ENCODE measurements around the gene MXI1. TPM values are rescaled to one million over a fixed set of nuclear protein-coding genes. Genes with fewer than 3 reads are reported as not detected.

The MXI1 gene
- total RNA-seq, 1 donor from 2014 or later, result 23.5 TPM

DNA sequence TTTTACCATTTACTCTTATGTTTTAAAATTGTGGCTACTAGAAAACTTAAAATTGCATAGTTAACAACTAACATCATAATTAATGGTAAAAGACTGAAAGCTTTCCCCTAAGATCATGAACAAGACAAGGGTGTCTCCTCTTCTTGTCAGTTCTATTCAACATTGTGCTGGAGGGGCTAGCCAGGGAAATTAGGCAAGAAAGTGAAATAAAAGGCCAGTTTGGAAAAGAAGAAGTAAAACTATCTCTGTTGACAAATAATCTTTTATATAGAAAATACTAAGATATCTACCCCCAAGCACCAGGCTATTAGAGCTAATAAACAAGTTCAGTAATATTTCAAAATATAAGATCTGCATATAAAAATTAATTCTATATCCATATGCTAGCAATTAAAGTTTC lies 46.9 kb upstream of the MXI1 start:
- H3K9me3 ChIP-seq (ENCODE audit: low read depth), result no peaks in the 10 kb centered on the region
- Mint-ChIP-seq H3K4me1 (peaks cover 18% of the 10 kb centered on the region), H3K9me3 (no peaks in the 10 kb centered on the region), H3K4me3 (no peak overlapping the region), H3K36me3 (no peaks in the 10 kb centered on the region), H3K27me3 (ENCODE audit: insufficient read depth, low read depth) (peaks cover 22% of the 10 kb centered on the region), H3K27ac (no peak overlapping the region)
- H3K9ac ChIP-seq, result no peak overlapping the region
- H3K4me3 ChIP-seq, result no peak overlapping the region
- peaks cover 25% of the 10 kb centered on the region for H3K4me1 ChIP-seq
- TF ChIP-seq EZH2phosphoT487 (IDR thresholded peaks at IDR 0.05), result no peak
- H3K36me3 ChIP-seq, result no peaks in the 10 kb centered on the region
- no peak for DNase-seq (ENCODE audit: low spot score)
- no peaks in the 10 kb centered on the region for H4K20me1 ChIP-seq (ENCODE audit: low read depth)
- no peak overlapping the region for H3K4me2 ChIP-seq
- no peak overlapping the region for H2AFZ ChIP-seq (replicated peaks)
- no peak overlapping the region for H3K27ac ChIP-seq
- peaks cover 53% of the 10 kb centered on the region for H3K27me3 ChIP-seq
- H3K79me2 ChIP-seq (ENCODE audit: low read depth), result no peaks in the 10 kb centered on the region
- H3F3A ChIP-seq (ENCODE audit: low read depth), result peaks cover 23% of the 10 kb centered on the region

DNA sequence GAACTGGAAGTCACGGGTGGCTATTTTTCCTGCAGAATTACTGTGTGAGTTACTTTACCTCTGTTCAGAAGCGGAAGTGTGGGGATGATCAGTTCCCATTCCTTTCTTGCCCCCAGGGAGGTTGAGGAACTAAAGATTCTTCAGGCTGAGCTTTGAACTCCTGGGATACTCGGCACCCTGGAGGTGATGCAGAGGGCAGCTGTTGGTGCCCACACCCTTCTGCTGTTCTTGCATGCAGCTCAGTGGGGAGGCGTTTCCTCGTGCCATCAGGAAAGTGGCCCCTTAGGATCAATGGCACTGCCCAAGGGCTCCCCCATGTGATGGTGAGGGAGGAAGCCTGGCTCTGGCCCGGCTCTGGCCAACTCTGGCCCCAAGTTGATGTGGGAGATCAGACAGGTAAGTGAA lies 44.7 kb upstream of the MXI1 start:
- Histone ChIP-seq H3K36me3 (no peaks in the 10 kb centered on the region), H3K27ac (no peak overlapping the region), H3K4me1 (peaks cover 25% of the 10 kb centered on the region), H2AFZ (replicated peaks) (no peak overlapping the region), H4K20me1 (ENCODE audit: low read depth) (no peaks in the 10 kb centered on the region), H3K79me2 (ENCODE audit: low read depth) (no peaks in the 10 kb centered on the region), H3K9me3 (ENCODE audit: low read depth) (no peaks in the 10 kb centered on the region), H3K4me2 (peak overlapping the region; percentile 50), H3K9ac (no peak overlapping the region), H3F3A (ENCODE audit: low read depth) (peaks cover 23% of the 10 kb centered on the region), H3K4me3 (no peak overlapping the region), H3K27me3 (peaks cover 75% of the 10 kb centered on the region)
- DNase-seq (ENCODE audit: low spot score), result peak; percentile 24
- TF ChIP-seq EZH2phosphoT487 (IDR thresholded peaks at IDR 0.05) (no peak), CTCF (IDR thresholded peaks at IDR 0.05) (peak; percentile 4)
- H3K4me1 Mint-ChIP-seq, result peaks cover 14% of the 10 kb centered on the region
- peaks cover 19% of the 10 kb centered on the region for H3K27me3 Mint-ChIP-seq (ENCODE audit: insufficient read depth, low read depth)
- H3K9me3 Mint-ChIP-seq, result no peaks in the 10 kb centered on the region
- no peaks in the 10 kb centered on the region for H3K36me3 Mint-ChIP-seq
- no peak overlapping the region for H3K4me3 Mint-ChIP-seq
- no peak overlapping the region for H3K27ac Mint-ChIP-seq

DNA sequence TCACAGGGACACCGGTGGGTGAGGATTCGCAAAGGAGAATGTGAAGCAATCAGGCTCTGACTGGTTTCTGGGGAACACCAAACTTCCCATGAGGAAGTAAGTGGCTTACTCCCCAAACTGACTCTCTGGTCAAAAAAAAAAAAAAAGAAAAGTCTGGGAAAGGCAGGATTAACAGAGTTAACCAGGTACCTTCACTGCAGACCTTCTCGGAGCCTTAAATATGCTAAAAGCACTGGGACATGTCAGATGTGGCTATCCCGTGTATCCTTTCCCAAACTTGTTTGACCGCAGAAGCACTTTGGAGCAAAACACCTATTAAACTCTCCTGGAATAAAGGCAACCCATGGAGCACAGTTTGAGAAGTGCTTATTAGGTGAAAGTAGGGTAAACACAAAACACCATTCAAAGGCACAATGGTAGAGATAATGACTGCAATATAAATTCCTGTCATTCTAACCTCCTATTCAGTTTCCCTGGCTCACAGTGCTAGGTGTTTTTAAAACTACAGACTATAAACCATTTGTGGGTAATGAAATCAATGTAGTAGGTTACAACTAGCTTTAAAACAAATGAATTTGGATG lies 44.1 kb upstream of the MXI1 start:
- Histone ChIP-seq H4K20me1 (ENCODE audit: low read depth) (no peaks in the 10 kb centered on the region), H3K36me3 (no peaks in the 10 kb centered on the region), H3F3A (ENCODE audit: low read depth) (peaks cover 26% of the 10 kb centered on the region), H3K4me1 (peaks cover 25% of the 10 kb centered on the region), H3K79me2 (ENCODE audit: low read depth) (no peaks in the 10 kb centered on the region), H3K9ac (no peak overlapping the region), H2AFZ (replicated peaks) (no peak overlapping the region), H3K4me3 (no peak overlapping the region), H3K9me3 (ENCODE audit: low read depth) (no peaks in the 10 kb centered on the region), H3K27me3 (peaks cover 79% of the 10 kb centered on the region), H3K4me2 (peak overlapping the region; percentile 50), H3K27ac (no peak overlapping the region)
- DNase-seq (ENCODE audit: low spot score), result peak; percentile 48
- Mint-ChIP-seq H3K9me3 (no peaks in the 10 kb centered on the region), H3K4me1 (peaks cover 18% of the 10 kb centered on the region), H3K27me3 (ENCODE audit: insufficient read depth, low read depth) (peaks cover 20% of the 10 kb centered on the region), H3K4me3 (no peak overlapping the region), H3K36me3 (no peaks in the 10 kb centered on the region), H3K27ac (no peak overlapping the region)
- TF ChIP-seq EZH2 (IDR thresholded peaks at IDR 0.05), result no peak
- no peak for TF ChIP-seq CTCF (IDR thresholded peaks at IDR 0.05)
- TF ChIP-seq EZH2phosphoT487 (IDR thresholded peaks at IDR 0.05), result no peak

DNA sequence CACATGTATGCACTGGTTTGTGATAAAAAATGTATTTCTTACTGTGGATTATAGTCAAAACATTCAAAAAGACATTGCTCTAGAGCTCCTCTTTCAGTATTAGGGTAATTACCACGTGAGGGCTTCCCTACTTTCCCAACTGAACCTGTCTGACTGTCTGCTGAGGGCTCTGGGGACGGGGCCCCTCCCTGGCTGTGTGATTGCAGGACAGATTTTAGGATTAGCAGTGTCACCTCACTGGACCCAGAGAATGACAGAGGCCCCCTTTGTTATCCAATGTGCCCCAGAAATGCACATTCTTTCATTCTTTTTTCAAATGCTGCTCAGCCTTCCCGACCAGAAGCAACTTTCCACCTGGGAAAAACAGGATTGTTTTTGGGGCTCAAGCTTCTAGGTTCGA lies 43.6 kb upstream of the MXI1 start:
- Mint-ChIP-seq H3K36me3 (no peaks in the 10 kb centered on the region), H3K9me3 (no peaks in the 10 kb centered on the region), H3K27me3 (ENCODE audit: insufficient read depth, low read depth) (peaks cover 26% of the 10 kb centered on the region), H3K4me3 (no peak overlapping the region), H3K4me1 (peaks cover 18% of the 10 kb centered on the region), H3K27ac (no peak overlapping the region)
- no peaks in the 10 kb centered on the region for H3K36me3 ChIP-seq
- H3K4me3 ChIP-seq, result no peak overlapping the region
- peak overlapping the region; percentile 50 for H3K4me2 ChIP-seq
- no peaks in the 10 kb centered on the region for H3K79me2 ChIP-seq (ENCODE audit: low read depth)
- no peaks in the 10 kb centered on the region for H3K9me3 ChIP-seq (ENCODE audit: low read depth)
- H3F3A ChIP-seq (ENCODE audit: low read depth), result peaks cover 27% of the 10 kb centered on the region
- peaks cover 28% of the 10 kb centered on the region for H3K4me1 ChIP-seq
- DNase-seq (ENCODE audit: low spot score), result peak; percentile 57
- no peaks in the 10 kb centered on the region for H4K20me1 ChIP-seq (ENCODE audit: low read depth)
- H3K27me3 ChIP-seq, result peaks cover 79% of the 10 kb centered on the region
- no peak overlapping the region for H3K9ac ChIP-seq
- no peak overlapping the region for H2AFZ ChIP-seq (replicated peaks)
- TF ChIP-seq EZH2 (IDR thresholded peaks at IDR 0.05) (no peak), EZH2phosphoT487 (IDR thresholded peaks at IDR 0.05) (no peak), CTCF (IDR thresholded peaks at IDR 0.05) (no peak)
- no peak overlapping the region for H3K27ac ChIP-seq
